ENCODE measurements around the gene NFIA. TPM values are rescaled to one million over a fixed set of nuclear protein-coding genes. Genes with fewer than 3 reads are reported as not detected.

NFIA gene
- total RNA-seq, 2 donors from 2014 or later: 75.3 to 81.3 TPM

GRCh38 chr1:61220536-61220935 lies 138.2 kb downstream of the NFIA start:
- H3K4me1 ChIP-seq: peaks cover 0 to 25% of the 10 kb centered on the region in 2 donors

GRCh38 chr1:61221642-61222041 lies 139.3 kb downstream of the NFIA start:
- peaks cover 0 to 22% of the 10 kb centered on the region in 2 donors for H3K4me1 ChIP-seq
- H3K4me3 ChIP-seq: no peak overlapping the region
- no peak for DNase-seq (ENCODE audit: low spot score)
- H3K9me3 ChIP-seq: no peaks in the 10 kb centered on the region
- H3K27ac ChIP-seq: peak overlapping the region in 1 of 2 donors; percentile 10
- H3K27me3 ChIP-seq: no peaks in the 10 kb centered on the region
- TF ChIP-seq CTCF (IDR thresholded peaks at IDR 0.05): no peak
- H3K36me3 ChIP-seq: no peaks in the 10 kb centered on the region

More at GRCh38 chr1:61220536-61220935, 138.2 kb downstream of the NFIA start:
- Histone ChIP-seq H3K9me3 (no peaks in the 10 kb centered on the region), H3K27ac (no peak overlapping the region), H3K36me3 (no peaks in the 10 kb centered on the region), H3K4me3 (no peak overlapping the region), H3K27me3 (no peaks in the 10 kb centered on the region)
- no peak for DNase-seq (ENCODE audit: low spot score)
- no peak for TF ChIP-seq CTCF (IDR thresholded peaks at IDR 0.05)

- Histone ChIP-seq H3K27me3 (no peaks in the 10 kb centered on the region), H3K4me3 (no peak overlapping the region), H3K27ac (no peak overlapping the region), H3K36me3 (no peaks in the 10 kb centered on the region), H3K9me3 (no peaks in the 10 kb centered on the region), H3K4me1 (peaks cover 0 to 28% of the 10 kb centered on the region in 2 donors)
- no peak for DNase-seq (ENCODE audit: low spot score)
- TF ChIP-seq CTCF (IDR thresholded peaks at IDR 0.05): no peak
Observed at GRCh38 chr1:61222240-61222639, 139.9 kb downstream of the NFIA start.

- H3K36me3 ChIP-seq: no peaks in the 10 kb centered on the region
- H3K27me3 ChIP-seq: no peaks in the 10 kb centered on the region
- no peaks in the 10 kb centered on the region for H3K9me3 ChIP-seq
- peaks cover 0 to 28% of the 10 kb centered on the region in 2 donors for H3K4me1 ChIP-seq
- DNase-seq (ENCODE audit: low spot score): no peak
- no peak for TF ChIP-seq CTCF (IDR thresholded peaks at IDR 0.05)
- no peak overlapping the region for H3K27ac ChIP-seq
- no peak overlapping the region for H3K4me3 ChIP-seq
Observed at GRCh38 chr1:61223140-61223539, 140.8 kb downstream of the NFIA start.

- no peak for TF ChIP-seq CTCF (IDR thresholded peaks at IDR 0.05)
- H3K9me3 ChIP-seq: no peaks in the 10 kb centered on the region
- peaks cover 0 to 28% of the 10 kb centered on the region in 2 donors for H3K4me1 ChIP-seq
- H3K27ac ChIP-seq: no peak overlapping the region
- DNase-seq (ENCODE audit: low spot score): no peak
- no peaks in the 10 kb centered on the region for H3K36me3 ChIP-seq
- H3K4me3 ChIP-seq: no peak overlapping the region
- H3K27me3 ChIP-seq: no peaks in the 10 kb centered on the region
Observed at GRCh38 chr1:61224609-61225008, 142.2 kb downstream of the NFIA start.

- H3K4me3 ChIP-seq: no peak overlapping the region
- no peak overlapping the region for H3K27ac ChIP-seq
- peaks cover 0 to 28% of the 10 kb centered on the region in 2 donors for H3K4me1 ChIP-seq
- no peaks in the 10 kb centered on the region for H3K27me3 ChIP-seq
- no peak for DNase-seq (ENCODE audit: low spot score)
- H3K9me3 ChIP-seq: no peaks in the 10 kb centered on the region
- TF ChIP-seq CTCF (IDR thresholded peaks at IDR 0.05): no peak
- no peaks in the 10 kb centered on the region for H3K36me3 ChIP-seq
Observed at GRCh38 chr1:61225478-61225877, 143.1 kb downstream of the NFIA start.
